ENCODE data around the gene KPNB1. TPM values are rescaled to one million over a fixed set of nuclear protein-coding genes. Genes with fewer than 3 reads are reported as not detected.

The KPNB1 gene
- total RNA-seq, 1 donor: 161 TPM

GRCh38 chr17:47717261-47717697 is 67.6 kb downstream of the KPNB1 start:
- H3K27me3 ChIP-seq (ENCODE audit: insufficient read depth, low read length): peaks cover 11% of the 10 kb centered on the region
- no peaks in the 10 kb centered on the region for H3K9me3 ChIP-seq (ENCODE audit: low read depth, low read length)
- H3K4me1 ChIP-seq (ENCODE audit: insufficient read depth, low read length): peaks cover 94% of the 10 kb centered on the region
- H3K4me3 ChIP-seq (ENCODE audit: low read length): no peak overlapping the region

GRCh38 chr17:47717979-47718621 is 68.4 kb downstream of the KPNB1 start:
- Histone ChIP-seq H3K27me3 (ENCODE audit: insufficient read depth, low read length) (peaks cover 11% of the 10 kb centered on the region), H3K4me3 (ENCODE audit: low read length) (no peak overlapping the region), H3K4me1 (ENCODE audit: insufficient read depth, low read length) (peaks cover 87% of the 10 kb centered on the region), H3K9me3 (ENCODE audit: low read depth, low read length) (no peaks in the 10 kb centered on the region)

GRCh38 chr17:47718634-47719405 is 69.1 kb downstream of the KPNB1 start:
- Histone ChIP-seq H3K27me3 (ENCODE audit: insufficient read depth, low read length) (peaks cover 11% of the 10 kb centered on the region), H3K4me3 (ENCODE audit: low read length) (no peak overlapping the region), H3K9me3 (ENCODE audit: low read depth, low read length) (no peaks in the 10 kb centered on the region)

GRCh38 chr17:47719411-47720152 is 69.9 kb downstream of the KPNB1 start:
- Histone ChIP-seq H3K27me3 (ENCODE audit: insufficient read depth, low read length) (peaks cover 11% of the 10 kb centered on the region), H3K9me3 (ENCODE audit: low read depth, low read length) (no peaks in the 10 kb centered on the region), H3K4me3 (ENCODE audit: low read length) (no peak overlapping the region), H3K4me1 (ENCODE audit: insufficient read depth, low read length) (peaks cover 72% of the 10 kb centered on the region)

More at GRCh38 chr17:47718634-47719405, 69.1 kb downstream of the KPNB1 start:
- peaks cover 80% of the 10 kb centered on the region for H3K4me1 ChIP-seq (ENCODE audit: insufficient read depth, low read length)

- peaks cover 11% of the 10 kb centered on the region for H3K27me3 ChIP-seq (ENCODE audit: insufficient read depth, low read length)
- peaks cover 66% of the 10 kb centered on the region for H3K4me1 ChIP-seq (ENCODE audit: insufficient read depth, low read length)
- H3K4me3 ChIP-seq (ENCODE audit: low read length): no peak overlapping the region
- no peaks in the 10 kb centered on the region for H3K9me3 ChIP-seq (ENCODE audit: low read depth, low read length)
These were observed 70.5 kb downstream of the KPNB1 start for GRCh38 chr17:47720196-47720595.

GRCh38 chr17:47720754-47721533 is 71.2 kb downstream of the KPNB1 start:
- no peak overlapping the region for H3K4me3 ChIP-seq (ENCODE audit: low read length)
- H3K9me3 ChIP-seq (ENCODE audit: low read depth, low read length): no peaks in the 10 kb centered on the region
- peaks cover 11% of the 10 kb centered on the region for H3K27me3 ChIP-seq (ENCODE audit: insufficient read depth, low read length)
- peaks cover 60% of the 10 kb centered on the region for H3K4me1 ChIP-seq (ENCODE audit: insufficient read depth, low read length)

GRCh38 chr17:47721725-47722124 is 72.0 kb downstream of the KPNB1 start:
- peaks cover 52% of the 10 kb centered on the region for H3K4me1 ChIP-seq (ENCODE audit: insufficient read depth, low read length)
- no peak overlapping the region for H3K4me3 ChIP-seq (ENCODE audit: low read length)
- H3K9me3 ChIP-seq (ENCODE audit: low read depth, low read length): no peaks in the 10 kb centered on the region
- peaks cover 11% of the 10 kb centered on the region for H3K27me3 ChIP-seq (ENCODE audit: insufficient read depth, low read length)

- Histone ChIP-seq H3K4me3 (ENCODE audit: low read length) (no peak overlapping the region), H3K4me1 (ENCODE audit: insufficient read depth, low read length) (peaks cover 26% of the 10 kb centered on the region), H3K9me3 (ENCODE audit: low read depth, low read length) (no peaks in the 10 kb centered on the region), H3K27me3 (ENCODE audit: insufficient read depth, low read length) (peaks cover 8% of the 10 kb centered on the region)
These were observed 75.0 kb downstream of the KPNB1 start for GRCh38 chr17:47724705-47725104.

GRCh38 chr17:47725446-47726111 is 75.9 kb downstream of the KPNB1 start:
- Histone ChIP-seq H3K4me3 (ENCODE audit: low read length) (no peak overlapping the region), H3K4me1 (ENCODE audit: insufficient read depth, low read length) (peaks cover 21% of the 10 kb centered on the region), H3K27me3 (ENCODE audit: insufficient read depth, low read length) (peaks cover 8% of the 10 kb centered on the region), H3K9me3 (ENCODE audit: low read depth, low read length) (no peaks in the 10 kb centered on the region)

- Histone ChIP-seq H3K9me3 (ENCODE audit: low read depth, low read length) (no peaks in the 10 kb centered on the region), H3K27me3 (ENCODE audit: insufficient read depth, low read length) (peaks cover 4% of the 10 kb centered on the region), H3K4me1 (ENCODE audit: insufficient read depth, low read length) (peaks cover 17% of the 10 kb centered on the region)
These were observed 77.3 kb downstream of the KPNB1 start for GRCh38 chr17:47726796-47727703.

GRCh38 chr17:47727704-47728036 is 78.0 kb downstream of the KPNB1 start:
- H3K4me3 ChIP-seq (ENCODE audit: low read length): no peak overlapping the region
- H3K9me3 ChIP-seq (ENCODE audit: low read depth, low read length): no peaks in the 10 kb centered on the region
- peaks cover 11% of the 10 kb centered on the region for H3K27me3 ChIP-seq (ENCODE audit: insufficient read depth, low read length)
- H3K4me1 ChIP-seq (ENCODE audit: insufficient read depth, low read length): peaks cover 19% of the 10 kb centered on the region

More at GRCh38 chr17:47726796-47727703, 77.3 kb downstream of the KPNB1 start:
- no peak overlapping the region for H3K4me3 ChIP-seq (ENCODE audit: low read length)

- peaks cover 23% of the 10 kb centered on the region for H3K4me1 ChIP-seq (ENCODE audit: insufficient read depth, low read length)
- no peaks in the 10 kb centered on the region for H3K9me3 ChIP-seq (ENCODE audit: low read depth, low read length)
- H3K4me3 ChIP-seq (ENCODE audit: low read length): no peak overlapping the region
- peaks cover 13% of the 10 kb centered on the region for H3K27me3 ChIP-seq (ENCODE audit: insufficient read depth, low read length)
These were observed 78.6 kb downstream of the KPNB1 start for GRCh38 chr17:47728214-47728877.

- H3K27me3 ChIP-seq (ENCODE audit: insufficient read depth, low read length): peaks cover 19% of the 10 kb centered on the region
- peaks cover 33% of the 10 kb centered on the region for H3K4me1 ChIP-seq (ENCODE audit: insufficient read depth, low read length)
- H3K9me3 ChIP-seq (ENCODE audit: low read depth, low read length): no peaks in the 10 kb centered on the region
- no peak overlapping the region for H3K4me3 ChIP-seq (ENCODE audit: low read length)
These were observed 79.8 kb downstream of the KPNB1 start for GRCh38 chr17:47729476-47729875.
